Limb (tissue), 2 donors: Measurements from ENCODE around the gene SLC25A31.

Experiments used
- DNase-seq, 2 donors: peaks; one replicate each; pipeline ENCODE4 v3.0.0-alpha.2; 2016; ENCODE audit errors: extremely low spot score in 2 of 2

Gene SLC25A31

GRCh38 chr4:127777487-127777886, 47.3 kb downstream of the SLC25A31 start:
- no peak for DNase-seq

DNA sequence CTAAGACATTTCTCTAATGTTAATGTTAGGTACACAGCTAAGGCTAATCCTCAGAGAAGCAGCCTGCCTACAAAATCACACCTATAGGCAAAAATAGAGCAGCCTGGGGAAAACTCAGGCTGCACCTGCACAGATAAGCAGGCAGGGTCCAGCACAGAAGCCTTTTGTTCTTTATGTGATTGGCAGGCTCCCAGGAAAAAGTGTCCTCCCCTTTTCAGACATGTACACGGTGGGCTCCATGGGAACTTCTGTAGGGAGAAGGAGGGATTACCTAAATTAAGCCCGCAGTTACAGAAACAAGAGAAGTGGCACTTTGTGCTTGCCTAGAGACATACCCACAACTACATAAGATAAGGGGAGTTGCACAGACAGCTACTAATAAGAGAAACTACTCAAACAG, 47.9 kb downstream of the SLC25A31 start:
- no peak for DNase-seq

- DNase-seq = no peak
Measured at GRCh38 chr4:127780598-127780997, 50.4 kb downstream of the SLC25A31 start.

DNA sequence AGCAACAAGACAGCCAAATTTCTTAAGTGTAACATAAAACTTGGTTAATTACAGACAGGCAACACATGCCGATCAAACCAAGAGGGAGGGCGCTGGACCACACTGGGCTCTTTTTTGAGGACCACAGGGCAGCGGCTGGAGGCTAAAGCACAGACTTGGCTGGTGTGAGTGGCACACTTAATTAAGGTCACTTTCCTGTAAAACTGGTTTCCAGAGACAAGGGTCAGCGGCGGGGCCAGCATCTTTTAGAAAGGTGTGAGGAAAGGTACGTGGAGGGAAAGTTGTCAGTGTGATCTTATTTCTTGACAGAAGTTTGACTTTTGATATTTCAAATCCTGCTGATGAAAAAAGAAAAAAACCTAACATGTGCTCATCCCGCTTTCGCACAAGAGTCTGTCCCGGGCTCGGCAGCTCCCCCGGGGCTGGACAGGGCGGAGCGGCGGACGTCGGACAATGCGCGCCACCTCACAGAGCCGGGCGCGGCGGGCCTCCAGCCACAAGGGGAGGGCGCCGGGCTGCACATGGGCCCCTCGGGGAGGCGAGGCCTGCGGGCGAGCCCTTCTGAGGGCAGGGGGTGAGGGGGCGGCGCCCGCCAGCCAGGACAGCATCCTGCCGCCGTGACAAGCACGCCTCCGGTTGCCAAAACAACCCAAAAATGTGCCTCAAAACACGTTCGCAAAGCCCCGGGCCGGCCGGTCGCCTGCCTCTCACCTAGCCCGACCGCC, 51.3 kb downstream of the SLC25A31 start:
- DNase-seq = no peak

- DNase-seq = peak; percentile 89 to 92
Measured at GRCh38 chr4:127782025-127782274, 51.8 kb downstream of the SLC25A31 start.

DNA sequence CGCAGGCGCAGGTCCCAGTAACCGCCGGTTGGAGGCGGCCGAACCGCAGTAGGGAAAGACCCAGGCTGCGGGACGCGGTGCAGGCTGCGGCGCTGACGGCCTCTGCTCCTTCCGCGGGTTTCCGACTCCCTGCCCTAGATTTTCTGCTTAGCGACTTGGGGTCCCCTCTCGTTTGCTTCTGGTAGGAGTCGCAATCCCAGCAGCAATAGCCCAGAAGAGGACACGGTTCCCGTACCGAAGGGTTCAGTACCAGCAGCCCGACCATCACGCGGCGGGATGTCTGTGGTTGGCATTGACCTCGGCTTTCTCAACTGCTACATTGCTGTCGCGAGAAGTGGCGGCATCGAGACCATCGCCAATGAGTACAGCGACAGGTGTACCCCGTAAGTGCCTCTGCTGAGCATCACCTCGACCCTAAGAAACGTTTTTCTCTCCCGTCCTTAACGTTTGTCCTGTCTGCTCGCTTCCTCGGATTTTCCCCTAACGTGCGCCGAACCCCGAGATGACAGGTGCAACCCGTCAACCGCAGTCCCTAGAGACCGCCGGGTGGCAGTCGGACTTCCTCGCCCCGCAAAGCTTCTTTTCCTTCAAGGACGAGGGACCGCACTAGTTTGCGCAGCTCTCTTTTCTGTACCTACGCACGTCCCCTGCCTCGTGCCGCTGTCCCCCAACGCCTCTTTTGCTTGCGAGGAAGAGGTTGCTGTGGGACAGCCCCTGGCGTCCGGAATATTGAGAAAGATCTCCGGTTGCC, 52.2 kb downstream of the SLC25A31 start, which contains the start of gene HSPA4L:
TSS of gene HSPA4L (plus strand) at position 48 of the 751 bp plus-strand sequence. CDS start at position 277, 229 bp downstream.
- peak in 1 of 2 donors; percentile 75 for DNase-seq

DNA sequence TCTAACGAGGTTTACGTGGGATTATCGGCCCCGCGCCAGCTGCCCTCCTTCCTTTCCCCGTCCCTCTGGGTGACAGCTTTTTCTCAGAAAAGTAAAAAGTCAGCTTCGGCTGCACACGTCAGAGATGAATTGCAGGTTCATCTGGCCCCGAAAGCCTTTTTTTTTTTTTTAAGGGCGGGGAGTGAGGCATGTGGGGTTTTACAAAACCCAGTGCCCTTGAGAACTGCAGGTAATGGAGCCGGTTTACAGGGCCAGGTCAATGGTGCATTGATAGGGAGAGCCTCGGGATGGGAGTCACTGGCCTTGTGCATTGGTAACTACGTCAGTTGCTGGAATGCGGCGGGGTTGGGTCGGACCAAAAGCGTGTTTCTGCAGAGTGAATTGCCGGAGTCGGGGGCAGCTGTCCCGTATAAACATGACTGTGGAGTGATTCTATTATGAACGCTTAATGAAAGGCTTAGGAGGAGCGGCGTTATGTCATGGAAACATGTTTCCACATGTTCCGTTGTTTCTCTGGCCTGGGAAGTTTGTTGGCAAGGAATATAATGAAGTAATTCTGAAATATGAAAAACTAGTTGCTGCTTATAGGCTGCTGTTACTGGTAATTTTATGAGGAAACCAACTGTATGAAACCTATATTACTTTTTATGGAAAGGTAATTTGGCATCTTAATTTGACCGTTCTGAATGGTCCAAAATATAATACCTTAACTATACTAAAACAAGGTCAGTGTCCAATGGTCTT, 53.0 kb downstream of the SLC25A31 start:
- DNase-seq = peak; percentile 82 to 89

DNA sequence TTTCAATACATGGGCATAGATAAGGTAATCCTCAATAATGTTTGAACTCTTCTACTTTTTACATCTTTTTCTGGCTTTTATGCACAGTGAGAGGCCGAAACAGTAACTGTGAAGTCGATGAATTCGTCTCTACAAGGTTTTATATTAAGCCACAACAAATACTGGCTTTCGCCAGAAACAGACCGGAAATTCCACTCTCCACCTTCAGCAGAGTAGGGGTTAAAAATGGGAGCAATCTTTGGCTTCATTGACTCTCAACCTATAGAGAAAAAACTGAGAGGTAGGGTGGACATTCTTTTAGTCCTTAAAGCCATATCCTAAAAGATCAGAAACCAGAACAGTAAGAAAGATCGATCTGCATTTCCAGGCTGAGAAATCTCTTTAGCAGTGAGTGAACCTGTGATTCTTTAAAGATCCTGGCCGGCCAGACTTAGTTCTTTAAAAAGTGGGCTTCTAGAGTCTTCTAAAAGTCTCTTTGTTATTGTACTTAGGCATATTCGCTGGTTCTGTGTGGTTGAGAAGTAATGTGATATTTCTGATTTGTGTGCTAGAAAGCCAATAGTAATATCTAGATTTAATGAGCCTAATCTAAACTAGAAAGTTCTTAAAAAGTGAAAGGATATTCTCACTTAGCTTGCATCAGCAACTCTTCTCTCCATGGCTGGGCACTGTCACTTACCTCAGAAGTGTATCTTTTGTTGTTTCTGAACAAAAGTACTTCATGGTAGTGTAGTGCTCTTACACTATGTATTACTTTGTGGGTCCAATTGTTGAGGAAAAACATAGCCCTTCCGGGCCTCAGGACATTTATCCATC, 54.0 kb downstream of the SLC25A31 start:
- no peak for DNase-seq

- DNase-seq = no peak
Measured at GRCh38 chr4:127788517-127788916, 58.3 kb downstream of the SLC25A31 start.

DNA sequence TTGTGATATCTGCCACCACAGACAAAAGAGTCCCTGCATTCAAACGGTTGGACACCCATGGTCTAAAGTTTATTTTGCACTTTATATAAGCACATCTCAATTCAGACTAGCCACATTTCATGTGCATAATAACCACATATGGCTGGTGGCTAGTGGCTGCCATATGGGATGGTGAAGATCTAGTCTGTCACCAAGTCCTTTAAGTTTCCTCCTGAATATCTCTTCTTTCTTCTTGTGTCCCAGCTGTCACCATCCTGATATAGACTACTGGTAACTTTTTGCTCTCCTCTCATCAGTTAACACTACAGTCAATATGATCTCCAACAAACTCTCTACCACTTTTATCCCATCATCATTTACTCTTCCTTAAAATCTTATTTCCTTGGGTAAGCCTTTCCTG, 61.2 kb downstream of the SLC25A31 start:
- no peak for DNase-seq

GRCh38 chr4:127793528-127793927, 63.3 kb downstream of the SLC25A31 start:
- no peak for DNase-seq

DNA sequence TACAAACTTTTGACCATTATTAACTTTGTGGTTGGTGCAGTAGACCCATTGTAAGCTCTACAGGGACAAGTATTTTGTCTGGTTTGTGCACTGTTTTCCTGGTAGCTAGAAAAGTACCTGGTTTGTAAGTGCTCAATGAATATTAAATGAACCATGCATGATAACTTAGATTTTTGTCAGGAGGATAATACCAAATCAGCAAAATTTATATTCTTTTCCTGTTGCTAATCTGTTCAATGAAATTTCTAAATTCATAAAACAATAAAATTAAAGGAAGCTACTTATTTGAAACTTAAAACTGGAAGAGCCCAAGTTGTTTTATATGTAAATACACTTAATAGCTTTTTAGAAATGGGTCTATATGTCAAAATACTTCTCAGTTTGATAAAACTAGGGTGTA, 69.5 kb downstream of the SLC25A31 start:
- no peak for DNase-seq

GRCh38 chr4:127809173-127809800, 79.1 kb downstream of the SLC25A31 start:
- DNase-seq = no peak

GRCh38 chr4:127810551-127810950, 80.4 kb downstream of the SLC25A31 start:
- DNase-seq = no peak

DNA sequence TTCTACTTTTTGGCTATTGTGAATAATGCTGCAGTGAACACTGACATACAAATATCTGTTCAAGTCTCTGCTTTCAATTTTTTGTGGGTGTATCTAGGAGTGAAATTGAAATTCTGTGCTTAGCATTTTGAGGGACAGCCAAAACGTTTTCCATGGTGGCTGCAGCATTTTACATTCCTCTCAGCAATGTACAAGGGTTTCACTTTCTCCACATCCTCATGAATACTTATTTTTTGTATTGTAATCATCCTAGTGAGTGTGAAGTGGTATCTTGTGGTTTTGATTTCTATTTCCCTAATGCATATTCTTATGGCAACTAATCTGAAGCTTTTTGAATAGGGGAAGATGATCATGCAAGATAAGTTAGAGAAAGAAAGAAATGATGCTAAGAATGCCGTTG, 92.2 kb downstream of the SLC25A31 start:
- no peak for DNase-seq
